Astrocyte (in vitro differentiated cells and primary cell): ENCODE results near the gene ZNF804B.

ENCODE experiments used
- CTCF ChIP-seq: IDR thresholded peaks from 2 replicates; pipeline ENCODE4 v1.5.1; 2011; ENCODE audit warnings: low read depth, mild to moderate bottlenecking, inconsistent platforms, low read length, moderate library complexity; ENCODE audit not compliant: insufficient read depth
- EZH2 ChIP-seq: IDR thresholded peaks from 2 replicates; pipeline ENCODE4 v1.6.1; 2012; ENCODE audit warnings: mild to moderate bottlenecking, low read length, inconsistent platforms; ENCODE audit not compliant: insufficient read depth

GRCh38 chr7:89103564-89103963, 344.1 kb downstream of the ZNF804B start:
- no peak for TF ChIP-seq EZH2
- TF ChIP-seq CTCF: no peak
